ENCODE data around the gene CGA.

DNA sequence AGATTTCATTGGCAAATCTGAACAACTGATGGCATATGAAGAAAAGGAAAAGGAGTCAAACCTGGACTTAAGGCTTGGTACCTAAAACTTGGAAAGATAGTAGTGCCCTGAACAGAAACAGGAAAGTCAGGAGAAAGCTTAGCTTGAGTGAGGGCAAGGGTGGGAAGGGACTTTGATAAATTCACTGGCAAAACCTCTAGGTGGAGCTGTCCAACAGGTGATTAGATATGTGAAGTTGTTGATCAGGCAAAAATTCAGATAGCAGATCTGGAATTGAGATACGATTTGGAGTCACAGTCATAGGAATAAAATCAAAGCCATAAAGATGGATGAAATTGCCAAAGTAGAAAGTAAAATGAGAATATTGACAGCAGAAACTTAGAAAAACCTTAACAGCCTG lies 44.3 kb upstream of the CGA start:
- TF ChIP-seq, protein P1, sequence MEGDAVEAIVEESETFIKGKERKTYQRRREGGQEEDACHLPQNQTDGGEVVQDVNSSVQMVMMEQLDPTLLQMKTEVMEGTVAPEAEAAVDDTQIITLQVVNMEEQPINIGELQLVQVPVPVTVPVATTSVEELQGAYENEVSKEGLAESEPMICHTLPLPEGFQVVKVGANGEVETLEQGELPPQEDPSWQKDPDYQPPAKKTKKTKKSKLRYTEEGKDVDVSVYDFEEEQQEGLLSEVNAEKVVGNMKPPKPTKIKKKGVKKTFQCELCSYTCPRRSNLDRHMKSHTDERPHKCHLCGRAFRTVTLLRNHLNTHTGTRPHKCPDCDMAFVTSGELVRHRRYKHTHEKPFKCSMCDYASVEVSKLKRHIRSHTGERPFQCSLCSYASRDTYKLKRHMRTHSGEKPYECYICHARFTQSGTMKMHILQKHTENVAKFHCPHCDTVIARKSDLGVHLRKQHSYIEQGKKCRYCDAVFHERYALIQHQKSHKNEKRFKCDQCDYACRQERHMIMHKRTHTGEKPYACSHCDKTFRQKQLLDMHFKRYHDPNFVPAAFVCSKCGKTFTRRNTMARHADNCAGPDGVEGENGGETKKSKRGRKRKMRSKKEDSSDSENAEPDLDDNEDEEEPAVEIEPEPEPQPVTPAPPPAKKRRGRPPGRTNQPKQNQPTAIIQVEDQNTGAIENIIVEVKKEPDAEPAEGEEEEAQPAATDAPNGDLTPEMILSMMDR (IDR thresholded peaks at IDR 0.05; ENCODE audit: poor library complexity), result peak; percentile 56
- TF ChIP-seq EZH2 (IDR thresholded peaks at IDR 0.05; ENCODE audit: borderline replicate concordance) (no peak), EZH2phosphoT487 (IDR thresholded peaks at IDR 0.05; ENCODE audit: low read depth, severe bottlenecking, unreplicated experiment) (no peak)
